GM19438 (cell line): ENCODE data around the gene CDS2.

Experiments
- ATAC-seq: cut with Tn5 transposase; IDR thresholded peaks from one replicate; pipeline ENCODE4 v1.9.1; 2021; ENCODE audit warnings: low read depth; ENCODE audit not compliant: unreplicated experiment

Gene CDS2

DNA sequence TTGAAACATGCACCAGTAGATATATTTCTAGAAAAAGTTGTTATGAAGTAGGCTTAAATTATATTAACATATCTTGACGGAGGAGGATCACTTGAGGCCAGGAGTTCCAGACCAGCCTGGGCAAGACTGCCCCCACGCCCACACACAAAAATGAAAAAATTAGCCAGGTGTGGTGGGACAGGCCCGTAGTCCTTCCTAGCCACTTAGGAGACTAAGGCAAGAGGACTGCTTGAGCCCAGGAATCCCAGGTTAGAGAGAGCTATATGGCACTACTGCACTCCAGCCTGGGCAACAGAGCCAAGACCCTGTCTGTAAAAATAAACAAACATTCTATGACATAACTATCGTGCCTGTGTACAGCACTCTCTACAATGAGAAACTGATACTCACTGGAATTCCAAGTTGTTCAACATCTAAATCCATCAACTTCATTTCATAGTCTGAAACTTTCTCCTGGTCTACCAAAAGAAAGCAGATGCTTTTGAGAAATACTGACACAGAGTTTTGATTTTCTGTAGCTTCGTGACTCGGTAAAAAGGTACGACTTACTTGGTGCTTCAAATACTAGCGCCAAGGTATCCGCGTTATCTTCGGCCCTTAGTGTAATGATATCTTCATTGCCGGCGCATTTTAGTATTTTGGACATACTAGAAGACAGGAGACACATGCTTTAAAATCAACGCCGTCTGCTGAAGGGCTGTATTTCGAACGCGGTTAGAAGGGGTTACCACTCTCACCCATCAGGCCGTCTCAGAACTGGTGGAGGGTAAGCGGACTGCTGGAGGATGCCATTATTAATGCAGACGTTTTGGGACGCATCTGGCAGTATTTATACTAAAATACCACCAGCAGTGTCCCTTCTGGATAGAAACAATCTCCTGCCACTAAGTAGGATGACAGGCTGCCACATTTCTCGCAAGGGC, 8.3 kb upstream of the CDS2 start:
- no peak for ATAC-seq

DNA sequence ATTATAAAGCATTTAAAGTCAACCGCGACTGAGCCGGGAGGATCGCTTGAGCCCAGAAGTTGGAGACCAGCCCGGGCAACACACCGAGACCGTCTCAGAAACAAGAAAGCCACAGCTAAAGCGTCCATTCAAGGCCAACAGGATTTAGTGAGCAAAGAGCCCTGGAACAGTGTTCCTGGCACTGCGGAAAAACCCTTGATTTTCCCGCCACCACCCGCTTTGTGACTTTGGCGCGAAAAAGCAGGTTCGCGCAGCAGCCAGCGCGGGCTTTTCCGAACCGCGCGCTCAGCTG, 7.7 kb upstream of the CDS2 start:
- ATAC-seq, result no peak

DNA sequence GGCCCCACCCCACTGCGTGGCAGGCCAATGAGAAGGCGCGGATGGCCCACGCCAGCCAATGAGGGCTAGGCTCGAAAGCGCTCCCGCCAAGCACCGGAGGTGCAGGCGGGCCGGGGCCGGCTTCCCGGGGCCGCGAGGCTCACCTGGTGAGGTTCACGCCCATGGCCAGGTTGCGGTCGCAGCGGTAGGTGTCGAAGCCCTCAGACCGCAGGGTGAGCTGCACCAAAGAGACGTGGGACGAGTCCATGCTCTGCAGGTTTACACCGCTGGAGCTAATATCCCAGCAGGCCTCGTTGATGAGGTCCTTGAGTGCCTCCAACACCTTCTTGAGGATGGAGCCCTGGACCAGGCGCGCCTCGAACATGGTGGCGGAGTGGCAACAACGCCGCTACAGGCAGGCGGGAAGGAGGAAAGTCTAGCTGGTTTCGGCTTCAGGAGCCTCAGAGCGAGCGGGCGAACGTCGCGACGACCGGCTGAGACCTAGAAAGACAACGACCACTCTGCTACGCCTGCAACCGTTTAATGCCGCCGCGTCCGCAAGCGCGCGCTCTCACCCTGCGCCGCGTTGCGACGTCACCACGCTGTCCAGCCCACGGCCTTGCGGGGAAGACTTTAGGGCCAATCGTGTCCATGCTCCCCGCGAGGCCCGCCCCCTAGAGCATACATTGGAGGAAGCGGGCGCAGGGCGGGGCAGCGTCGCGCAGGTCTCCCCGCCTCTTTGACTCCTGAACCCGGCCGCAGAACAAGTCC, 7.2 kb upstream of the CDS2 start, which contains the start of gene PCNA:
TSS of gene PCNA (minus strand) at position 524 of the 750 bp plus-strand sequence. CDS start at position 364, 160 bp downstream.
- ATAC-seq, result peak; percentile 93

DNA sequence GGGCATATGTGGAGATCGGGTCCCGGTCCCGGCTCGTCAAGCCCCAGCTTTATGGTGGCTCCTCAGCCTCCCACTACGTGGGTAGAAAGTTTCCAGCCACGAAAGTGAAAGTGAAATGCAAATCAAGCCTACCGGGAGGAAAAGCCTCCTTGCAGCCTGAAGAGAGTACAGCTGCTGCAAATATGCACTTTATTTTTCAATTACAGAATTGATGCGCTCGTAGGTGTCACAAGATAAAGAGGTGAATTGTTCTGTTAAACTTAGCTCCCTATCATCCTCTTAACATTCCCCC, 6.7 kb upstream of the CDS2 start:
- no peak for ATAC-seq

DNA sequence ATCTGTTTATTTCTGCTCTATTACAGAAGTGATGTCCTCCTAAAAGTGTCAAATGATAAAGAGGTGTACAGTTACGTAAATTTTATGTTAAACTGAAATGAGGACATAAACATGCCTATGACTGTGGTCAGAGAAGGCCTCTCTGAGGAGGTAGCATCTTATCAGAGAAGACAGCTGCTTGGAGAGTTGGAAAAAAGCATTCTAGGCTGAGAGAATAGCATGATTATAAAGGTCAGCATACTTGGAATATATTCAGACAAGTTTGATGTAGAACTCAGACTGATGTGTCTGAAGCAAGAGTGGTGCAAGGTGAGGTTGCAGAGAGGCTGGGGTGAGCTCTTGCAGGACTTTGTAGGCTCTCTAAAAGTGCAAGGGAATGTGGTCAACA, 3.9 kb upstream of the CDS2 start:
- ATAC-seq, result no peak

DNA sequence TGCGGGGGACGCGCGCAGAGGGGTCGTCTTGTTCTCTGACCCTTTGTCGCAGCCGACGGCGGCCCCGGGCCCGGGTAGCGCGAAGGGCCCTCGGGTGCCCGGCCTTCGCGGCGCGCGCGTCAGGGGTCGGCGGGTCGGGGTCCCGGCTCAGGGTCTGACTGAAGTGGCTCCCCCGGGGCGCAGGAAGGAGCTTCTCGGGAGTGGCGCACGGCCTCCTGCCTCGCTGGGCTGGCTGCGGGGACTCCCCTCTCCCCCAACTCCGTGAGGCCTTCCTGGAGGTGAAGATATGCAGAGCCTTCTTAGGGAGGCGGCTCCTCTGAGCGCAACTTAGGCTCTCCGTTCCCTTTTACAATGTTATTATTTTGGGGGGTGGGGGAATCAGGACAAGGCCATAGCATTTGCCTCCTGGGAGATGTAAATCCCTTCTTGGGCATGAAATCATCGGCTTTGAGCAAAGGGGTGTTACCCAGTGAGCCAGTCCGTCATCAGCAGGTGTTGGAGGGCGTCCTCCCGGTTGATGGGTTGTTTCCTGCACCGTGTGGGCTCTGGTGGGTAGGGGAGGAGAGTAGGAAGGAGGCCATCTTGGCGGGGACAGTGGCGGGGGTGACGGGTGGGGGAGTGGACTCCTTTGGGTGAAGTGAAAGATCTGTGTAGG, 523 bp downstream of the CDS2 start:
- ATAC-seq, result peak; percentile 29

DNA sequence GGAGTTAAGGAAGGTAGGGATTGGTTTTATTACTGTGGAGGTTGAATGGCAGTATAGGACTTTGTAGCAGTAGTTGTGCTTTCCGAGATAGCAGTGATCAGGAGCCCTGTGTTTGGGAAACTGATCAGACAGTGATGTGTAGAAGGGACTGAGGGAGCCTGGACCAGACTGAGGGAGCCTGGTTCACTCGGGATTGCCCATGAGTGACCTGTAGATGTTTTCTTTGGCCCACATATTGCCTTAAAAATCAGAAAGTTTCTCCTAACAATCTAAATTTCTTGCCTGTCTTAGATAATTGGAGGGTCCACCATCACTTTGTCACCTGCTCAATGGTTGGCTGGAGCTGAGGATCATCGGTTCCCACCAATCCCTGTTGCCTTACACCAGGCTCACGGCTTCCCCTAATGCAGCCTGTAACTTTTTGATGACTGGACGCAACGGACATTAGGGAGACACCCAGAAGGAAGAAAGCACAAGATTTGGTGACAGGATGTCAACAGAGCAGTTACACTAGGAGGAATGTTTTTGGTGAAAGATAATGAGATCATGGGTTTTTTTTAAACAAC, 1.1 kb downstream of the CDS2 start:
- ATAC-seq, result no peak

DNA sequence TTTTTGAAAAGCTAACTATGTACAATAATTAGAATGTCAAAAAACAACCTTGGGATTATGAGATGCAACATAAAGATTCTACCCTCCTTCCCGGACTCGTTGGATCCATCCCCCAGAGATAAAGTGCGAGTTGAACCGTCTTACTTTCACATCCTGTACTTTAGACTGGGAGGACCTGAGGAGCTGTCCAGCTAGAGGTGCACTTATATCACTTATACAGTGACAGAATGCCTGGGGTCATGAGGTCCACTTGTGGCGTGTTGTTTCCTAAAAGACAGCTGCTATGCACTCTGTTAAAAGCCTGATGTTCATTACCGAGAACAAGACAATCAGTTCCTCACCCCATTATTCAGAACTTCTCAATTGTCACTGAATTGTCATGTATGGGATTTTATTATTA, 2.1 kb downstream of the CDS2 start:
- ATAC-seq, result no peak

DNA sequence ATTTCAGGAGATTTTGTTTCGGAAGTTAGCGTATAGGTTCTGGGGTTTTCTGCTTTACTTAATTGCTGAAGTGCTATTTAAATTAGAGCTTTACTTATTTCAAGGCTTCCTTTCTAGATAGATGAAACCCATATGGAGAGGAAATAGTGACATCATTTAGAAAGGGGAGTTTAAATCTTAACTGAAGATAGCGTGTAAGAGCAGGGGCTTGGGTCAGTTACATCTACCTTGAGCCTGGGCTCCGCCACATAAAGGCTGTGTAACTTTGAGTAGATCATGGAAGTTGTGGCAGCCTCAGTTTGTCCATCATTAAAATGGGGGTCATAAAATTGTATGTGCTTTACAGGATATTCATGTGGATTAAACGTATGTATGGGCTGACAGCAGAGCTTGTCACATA, 4.7 kb downstream of the CDS2 start:
- no peak for ATAC-seq

DNA sequence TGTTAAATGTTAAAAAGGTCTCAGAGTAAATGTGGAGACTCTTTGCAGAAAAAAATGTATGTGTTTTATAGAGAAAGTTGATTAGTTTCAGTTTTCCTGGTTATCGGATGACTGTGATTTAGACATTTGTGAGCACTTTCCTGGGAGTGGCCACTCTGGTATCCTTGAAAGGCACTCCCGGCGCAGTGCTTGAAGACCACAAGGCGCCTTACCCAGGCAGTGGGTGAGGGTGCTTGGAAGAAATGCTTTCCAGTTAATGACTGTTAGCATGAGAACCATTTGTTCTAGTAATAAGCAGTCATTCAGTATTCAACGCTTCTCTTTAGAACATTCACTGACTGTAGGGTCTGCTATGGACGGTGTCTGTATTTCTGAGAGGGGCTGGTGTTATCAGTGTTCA, 7.2 kb downstream of the CDS2 start:
- no peak for ATAC-seq

DNA sequence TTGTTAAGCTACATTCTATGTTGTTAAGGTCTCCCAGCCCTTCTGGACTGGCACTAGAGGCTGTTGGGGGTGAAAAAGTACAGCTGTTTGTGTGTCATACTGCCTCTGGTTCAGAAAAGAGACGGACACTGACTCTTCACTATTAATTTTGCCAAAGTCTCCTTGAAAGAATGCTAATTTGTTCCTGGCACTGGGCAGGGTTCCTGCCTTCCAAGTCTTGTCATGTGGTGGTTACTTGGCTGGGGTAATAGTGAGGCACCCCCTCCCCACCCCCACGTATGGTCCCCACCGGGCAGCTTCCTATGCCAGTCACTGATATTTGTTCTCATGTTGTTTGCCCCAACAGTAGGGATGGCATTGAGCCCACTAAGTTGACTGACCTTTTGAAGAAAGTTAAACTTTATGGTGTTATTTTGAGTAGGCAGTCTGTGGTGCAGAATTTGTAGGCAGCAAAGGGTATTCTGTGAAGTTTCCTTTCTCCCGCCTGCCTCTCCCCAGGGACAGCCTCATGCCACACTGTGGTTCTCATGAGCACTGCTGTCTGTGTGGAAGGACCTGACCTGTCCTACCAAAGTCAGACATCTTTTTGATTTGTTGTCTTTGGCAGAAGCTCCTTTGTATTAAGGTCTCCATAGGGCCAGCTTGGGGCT, 8.7 kb downstream of the CDS2 start:
- no peak for ATAC-seq

DNA sequence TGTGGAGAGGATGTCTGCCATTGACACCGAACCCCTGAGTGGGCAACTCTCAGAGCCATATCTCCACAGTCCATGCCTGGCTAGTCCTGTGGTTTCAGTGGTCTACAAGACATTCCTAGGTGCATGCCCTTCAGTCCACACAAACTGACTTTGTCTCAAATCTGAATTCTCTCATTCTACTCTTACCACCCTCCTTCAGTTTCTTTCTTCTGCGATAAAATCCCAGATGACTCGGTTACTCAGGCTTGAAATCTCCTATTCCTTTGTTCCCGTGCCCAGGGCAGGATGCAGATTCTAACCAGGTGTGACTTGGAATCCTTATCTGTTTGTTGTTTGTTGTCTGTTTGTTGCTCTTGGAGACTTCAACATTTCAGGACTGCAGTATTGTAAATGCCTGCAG, 9.3 kb downstream of the CDS2 start:
- ATAC-seq, result no peak

DNA sequence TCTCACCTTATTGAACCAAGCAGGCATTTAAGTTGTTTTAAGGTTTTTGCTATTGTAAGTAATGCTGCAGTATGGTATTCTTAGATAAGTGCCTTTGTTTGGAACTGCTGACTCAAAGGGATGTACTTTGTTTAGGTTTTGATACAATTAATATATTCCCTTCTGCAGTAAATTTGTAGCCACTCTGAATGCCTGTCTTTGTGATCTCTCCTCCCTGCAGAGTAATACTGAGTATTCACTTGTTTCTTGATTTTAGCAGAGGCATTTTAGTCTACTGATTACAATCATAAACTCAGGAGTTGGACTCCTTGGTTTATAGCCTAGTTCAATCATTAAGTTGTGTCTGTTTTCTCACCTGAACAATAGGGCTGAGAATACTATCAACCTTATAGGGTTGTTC, 13.4 kb downstream of the CDS2 start:
- ATAC-seq, result no peak

DNA sequence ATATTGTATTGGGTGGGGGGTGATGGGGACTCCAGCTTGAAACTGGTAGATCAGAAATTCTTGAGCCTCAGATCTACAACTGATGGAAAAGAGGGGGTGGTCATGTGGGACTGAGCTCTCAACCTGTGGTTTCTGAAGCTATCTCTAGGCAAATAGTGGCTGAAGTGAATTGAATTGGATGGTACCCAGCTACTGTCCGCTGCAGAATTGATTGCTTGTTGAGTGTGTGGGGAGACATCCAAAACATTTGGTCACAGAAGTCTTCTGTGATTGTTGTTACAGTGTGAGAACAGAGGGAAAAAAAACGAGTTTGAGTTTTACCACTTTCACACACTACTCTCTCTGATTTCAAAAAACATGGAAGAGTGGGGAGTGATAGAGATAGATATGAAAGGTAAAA, 14.8 kb downstream of the CDS2 start:
- no peak for ATAC-seq

DNA sequence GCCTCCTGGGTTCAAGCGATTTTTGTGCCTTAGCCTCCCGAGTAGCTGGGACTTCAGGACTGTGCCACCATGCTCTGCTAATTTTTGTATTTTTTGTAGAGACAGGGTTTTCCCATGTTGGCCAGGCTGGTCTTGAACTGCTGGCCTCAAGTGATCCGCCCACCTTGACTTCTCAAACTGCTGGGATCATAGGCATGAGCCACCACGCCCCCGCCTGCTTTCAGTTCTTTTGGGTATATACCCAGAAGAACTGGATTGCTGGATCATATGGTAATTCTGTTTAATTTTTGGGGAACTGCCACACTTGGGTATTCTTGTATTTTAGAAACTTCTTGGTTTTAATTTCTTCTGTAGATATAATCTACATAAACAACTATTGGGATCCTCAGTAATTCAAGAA, 17.0 kb downstream of the CDS2 start:
- no peak for ATAC-seq

DNA sequence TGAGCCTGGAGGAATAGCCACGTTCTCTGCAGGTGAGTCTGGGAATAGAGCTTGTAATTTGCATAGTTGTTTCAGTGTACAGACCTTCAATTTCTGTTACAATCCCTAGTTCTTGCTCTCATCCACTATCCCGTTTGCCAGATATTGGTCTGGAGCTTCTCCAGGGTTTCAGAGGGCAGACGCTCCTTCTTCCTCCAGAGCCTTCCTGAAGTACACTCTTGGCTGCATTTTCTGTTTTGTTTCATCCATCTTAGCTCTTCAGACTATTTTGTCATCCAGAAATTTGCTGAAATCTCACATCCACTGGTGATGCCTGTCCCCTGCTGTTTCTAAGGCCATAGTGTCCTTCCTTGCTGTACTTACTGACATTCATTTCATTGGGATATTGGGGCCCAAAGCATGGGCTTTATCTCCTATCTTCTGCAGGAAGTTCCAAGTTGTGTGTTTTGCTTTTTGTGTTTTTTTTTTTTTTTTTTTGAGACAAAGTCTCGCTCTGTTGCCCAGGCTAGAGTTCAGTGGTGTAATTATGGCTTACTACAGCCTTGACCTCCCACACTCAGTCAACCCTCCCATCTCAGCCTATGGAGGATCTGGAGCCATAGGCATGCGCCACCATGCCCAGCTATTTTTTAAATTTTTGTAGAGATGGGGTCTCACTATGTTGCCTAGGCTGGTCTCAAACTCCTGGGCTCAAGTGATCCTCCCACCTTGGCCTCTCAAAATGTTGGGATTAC, 18.7 kb downstream of the CDS2 start:
- no peak for ATAC-seq

DNA sequence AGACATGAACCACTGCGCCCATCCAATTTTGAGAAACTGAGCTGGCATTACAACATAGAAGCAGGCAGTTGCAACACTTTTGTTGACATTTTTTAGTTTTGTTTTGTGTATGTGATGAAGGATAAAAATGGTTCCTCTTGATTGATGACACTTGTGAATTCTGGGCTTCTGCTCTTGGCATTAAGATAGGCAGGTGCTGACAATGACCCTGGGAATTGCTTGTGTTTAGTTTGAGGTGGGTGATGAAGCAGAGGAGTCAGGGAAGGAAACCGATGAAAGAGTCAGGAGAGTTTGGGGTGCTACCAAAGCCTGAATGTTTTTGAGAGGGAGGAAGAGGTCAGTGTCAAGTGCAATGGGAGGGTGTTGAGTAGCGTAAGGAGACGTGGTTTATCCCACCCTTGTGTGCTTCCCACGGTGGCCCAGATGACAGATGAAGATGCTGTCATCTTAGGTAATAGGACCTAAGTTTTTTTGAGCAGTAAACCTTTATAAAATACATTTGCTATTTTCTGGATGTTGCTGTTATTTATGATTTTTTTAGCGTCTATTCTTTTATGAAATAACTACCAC, 19.4 kb downstream of the CDS2 start:
- ATAC-seq, result no peak

DNA sequence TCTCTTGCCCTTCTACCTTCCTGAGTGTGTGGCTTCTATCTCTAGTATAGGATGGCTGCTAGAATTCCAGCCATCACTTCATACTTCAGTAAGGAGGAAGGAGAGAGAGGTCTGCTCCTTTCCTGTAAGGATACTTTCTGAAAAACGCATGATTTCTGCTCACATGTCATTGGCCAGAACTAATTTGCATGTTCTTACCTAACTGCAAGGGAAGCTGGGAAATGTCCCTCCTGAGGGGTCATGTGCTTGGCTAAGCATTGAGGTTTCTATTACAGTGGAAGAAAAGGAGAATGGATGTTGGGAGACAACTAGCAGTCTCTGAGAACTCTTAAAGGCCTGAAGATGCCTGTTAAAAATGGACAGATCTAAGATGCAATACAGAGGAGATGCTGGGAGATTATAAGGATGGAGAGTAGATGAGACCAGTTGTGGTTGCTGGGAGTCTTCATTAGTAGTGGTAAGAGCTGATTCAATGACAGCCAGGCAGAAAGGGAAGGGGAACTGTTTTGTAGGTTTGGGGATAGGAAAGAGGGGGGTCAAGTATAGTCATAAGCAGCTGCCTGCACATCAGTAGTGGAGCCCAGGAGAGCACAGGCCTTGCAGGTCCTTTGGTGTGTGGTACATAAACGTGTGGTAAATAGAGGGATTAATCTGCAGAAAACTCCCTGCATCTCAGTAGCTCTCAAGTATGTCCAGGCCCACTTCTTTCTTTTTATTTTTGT, 20.2 kb downstream of the CDS2 start:
- no peak for ATAC-seq

DNA sequence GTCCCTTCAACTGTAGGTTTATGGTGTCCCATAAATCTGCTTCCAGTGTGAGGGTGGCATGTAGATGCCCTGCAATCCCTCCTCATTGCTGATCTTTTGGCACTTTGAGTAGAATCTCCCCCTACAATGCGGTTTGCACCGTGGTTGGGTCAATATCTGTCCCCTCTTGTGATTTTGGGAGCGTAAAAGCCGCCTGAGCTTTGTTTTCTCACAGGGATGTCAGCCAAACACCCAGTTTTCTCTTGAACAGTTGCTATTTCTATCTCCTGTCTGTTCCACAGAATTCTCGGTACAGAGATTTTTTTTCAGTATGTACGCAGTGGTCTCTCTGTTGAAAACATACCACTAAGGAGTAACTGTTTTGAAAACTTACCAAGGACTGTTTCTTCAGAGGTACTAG, 21.8 kb downstream of the CDS2 start:
- no peak for ATAC-seq
